ENCODE measurements around the gene TRIM26. TPM values are rescaled to one million over a fixed set of nuclear protein-coding genes. Genes with fewer than 3 reads are reported as not detected.

Gene TRIM26
- total and polyA plus RNA-seq, 2 experiments from 2014 or later: 11.0 to 38.0 TPM

DNA sequence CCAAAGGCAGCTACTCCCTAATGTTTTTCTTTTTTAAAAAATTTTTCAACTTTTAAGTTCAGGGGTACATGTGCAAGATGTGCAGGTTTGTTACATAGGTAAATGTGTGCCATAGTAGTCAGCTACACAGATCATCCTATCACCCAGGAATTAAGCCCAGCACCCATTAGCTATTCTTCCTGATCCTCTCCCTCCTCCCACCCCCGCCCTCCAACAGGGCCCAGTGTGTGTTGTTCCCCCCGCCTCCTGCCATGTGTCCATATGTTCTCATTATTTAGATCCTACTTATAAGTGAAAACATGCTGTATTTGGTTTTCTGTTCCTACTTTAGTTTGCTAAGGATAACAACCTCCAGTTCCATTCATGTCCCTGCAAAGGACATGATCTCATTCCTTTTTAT, 37.4 kb downstream of the TRIM26 start (continued):
- TF ChIP-seq, protein P1, sequence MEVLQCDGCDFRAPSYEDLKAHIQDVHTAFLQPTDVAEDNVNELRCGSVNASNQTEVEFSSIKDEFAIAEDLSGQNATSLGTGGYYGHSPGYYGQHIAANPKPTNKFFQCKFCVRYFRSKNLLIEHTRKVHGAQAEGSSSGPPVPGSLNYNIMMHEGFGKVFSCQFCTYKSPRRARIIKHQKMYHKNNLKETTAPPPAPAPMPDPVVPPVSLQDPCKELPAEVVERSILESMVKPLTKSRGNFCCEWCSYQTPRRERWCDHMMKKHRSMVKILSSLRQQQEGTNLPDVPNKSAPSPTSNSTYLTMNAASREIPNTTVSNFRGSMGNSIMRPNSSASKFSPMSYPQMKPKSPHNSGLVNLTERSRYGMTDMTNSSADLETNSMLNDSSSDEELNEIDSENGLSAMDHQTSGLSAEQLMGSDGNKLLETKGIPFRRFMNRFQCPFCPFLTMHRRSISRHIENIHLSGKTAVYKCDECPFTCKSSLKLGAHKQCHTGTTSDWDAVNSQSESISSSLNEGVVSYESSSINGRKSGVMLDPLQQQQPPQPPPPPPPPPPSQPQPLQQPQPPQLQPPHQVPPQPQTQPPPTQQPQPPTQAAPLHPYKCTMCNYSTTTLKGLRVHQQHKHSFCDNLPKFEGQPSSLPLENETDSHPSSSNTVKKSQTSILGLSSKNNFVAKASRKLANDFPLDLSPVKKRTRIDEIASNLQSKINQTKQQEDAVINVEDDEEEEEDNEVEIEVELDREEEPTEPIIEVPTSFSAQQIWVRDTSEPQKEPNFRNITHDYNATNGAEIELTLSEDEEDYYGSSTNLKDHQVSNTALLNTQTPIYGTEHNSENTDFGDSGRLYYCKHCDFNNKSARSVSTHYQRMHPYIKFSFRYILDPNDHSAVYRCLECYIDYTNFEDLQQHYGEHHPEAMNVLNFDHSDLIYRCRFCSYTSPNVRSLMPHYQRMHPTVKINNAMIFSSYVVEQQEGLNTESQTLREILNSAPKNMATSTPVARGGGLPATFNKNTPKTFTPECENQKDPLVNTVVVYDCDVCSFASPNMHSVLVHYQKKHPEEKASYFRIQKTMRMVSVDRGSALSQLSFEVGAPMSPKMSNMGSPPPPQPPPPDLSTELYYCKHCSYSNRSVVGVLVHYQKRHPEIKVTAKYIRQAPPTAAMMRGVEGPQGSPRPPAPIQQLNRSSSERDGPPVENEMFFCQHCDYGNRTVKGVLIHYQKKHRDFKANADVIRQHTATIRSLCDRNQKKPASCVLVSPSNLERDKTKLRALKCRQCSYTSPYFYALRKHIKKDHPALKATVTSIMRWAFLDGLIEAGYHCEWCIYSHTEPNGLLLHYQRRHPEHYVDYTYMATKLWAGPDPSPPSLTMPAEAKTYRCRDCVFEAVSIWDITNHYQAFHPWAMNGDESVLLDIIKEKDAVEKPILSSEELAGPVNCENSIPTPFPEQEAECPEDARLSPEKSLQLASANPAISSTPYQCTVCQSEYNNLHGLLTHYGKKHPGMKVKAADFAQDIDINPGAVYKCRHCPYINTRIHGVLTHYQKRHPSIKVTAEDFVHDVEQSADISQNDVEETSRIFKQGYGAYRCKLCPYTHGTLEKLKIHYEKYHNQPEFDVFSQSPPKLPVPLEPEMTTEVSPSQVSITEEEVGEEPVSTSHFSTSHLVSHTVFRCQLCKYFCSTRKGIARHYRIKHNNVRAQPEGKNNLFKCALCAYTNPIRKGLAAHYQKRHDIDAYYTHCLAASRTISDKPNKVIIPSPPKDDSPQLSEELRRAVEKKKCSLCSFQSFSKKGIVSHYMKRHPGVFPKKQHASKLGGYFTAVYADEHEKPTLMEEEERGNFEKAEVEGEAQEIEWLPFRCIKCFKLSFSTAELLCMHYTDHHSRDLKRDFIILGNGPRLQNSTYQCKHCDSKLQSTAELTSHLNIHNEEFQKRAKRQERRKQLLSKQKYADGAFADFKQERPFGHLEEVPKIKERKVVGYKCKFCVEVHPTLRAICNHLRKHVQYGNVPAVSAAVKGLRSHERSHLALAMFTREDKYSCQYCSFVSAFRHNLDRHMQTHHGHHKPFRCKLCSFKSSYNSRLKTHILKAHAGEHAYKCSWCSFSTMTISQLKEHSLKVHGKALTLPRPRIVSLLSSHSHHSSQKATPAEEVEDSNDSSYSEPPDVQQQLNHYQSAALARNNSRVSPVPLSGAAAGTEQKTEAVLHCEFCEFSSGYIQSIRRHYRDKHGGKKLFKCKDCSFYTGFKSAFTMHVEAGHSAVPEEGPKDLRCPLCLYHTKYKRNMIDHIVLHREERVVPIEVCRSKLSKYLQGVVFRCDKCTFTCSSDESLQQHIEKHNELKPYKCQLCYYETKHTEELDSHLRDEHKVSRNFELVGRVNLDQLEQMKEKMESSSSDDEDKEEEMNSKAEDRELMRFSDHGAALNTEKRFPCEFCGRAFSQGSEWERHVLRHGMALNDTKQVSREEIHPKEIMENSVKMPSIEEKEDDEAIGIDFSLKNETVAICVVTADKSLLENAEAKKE (CRISPR knock-in tag; IDR thresholded peaks at IDR 0.05): no peak
- TF ChIP-seq NANOG (IDR thresholded peaks at IDR 0.05; ENCODE audit: borderline replicate concordance): no peak

DNA sequence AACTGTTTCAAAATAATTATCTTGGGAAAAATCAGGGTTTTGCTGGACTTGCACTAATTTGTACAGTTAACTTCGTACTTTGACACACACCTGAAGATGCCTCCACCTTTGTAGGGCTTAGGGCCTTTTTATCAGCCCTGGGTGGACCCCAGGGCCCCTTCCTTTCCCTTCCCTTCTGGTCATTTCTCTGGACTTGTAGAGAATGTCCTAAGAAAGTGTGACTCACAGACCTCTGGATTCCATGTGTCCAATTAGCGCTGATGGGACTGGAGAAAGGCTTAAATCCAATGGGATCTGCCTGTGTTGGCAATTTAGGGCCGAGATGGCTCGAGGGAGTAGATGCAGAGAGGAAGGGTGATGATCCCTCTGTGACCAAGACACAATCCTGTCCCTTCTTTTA, 40.5 kb downstream of the TRIM26 start:
- Histone ChIP-seq H3K27me3 (ENCODE audit: insufficient read depth) (peaks cover 48% of the 10 kb centered on the region), H3K4me3 (peak overlapping the region; percentile 60), H3K4me2 (peak overlapping the region; percentile 83), H3K4me1 (ENCODE audit: insufficient read depth) (no peaks in the 10 kb centered on the region), H2AFZ (peak overlapping the region; percentile 94), H3K27ac (ENCODE audit: low read depth) (no peak overlapping the region), H3K9me2 (ENCODE audit: insufficient read depth) (no peaks in the 10 kb centered on the region), H3K79me2 (replicated peaks; ENCODE audit: insufficient read depth) (no peaks in the 10 kb centered on the region), H3K36me3 (ENCODE audit: insufficient read depth) (no peaks in the 10 kb centered on the region), H3F3A (replicated peaks; ENCODE audit: low read depth) (0 out of 2 replicates have a peak, but pooled peaks cover 4% of the 10 kb centered on the region), H4K20me1 (replicated peaks; ENCODE audit: insufficient read depth) (no peaks in the 10 kb centered on the region)
- ATAC-seq (no peak), DNase-seq (ENCODE audit: low spot score) (no peak)
- Mint-ChIP-seq H3K27me3 (ENCODE audit: insufficient read depth, low read depth, poor library complexity) (peaks cover 37% of the 10 kb centered on the region), H3K36me3 (ENCODE audit: low read depth) (no peaks in the 10 kb centered on the region), H3K27ac (no peak overlapping the region), H3K9me3 (no peaks in the 10 kb centered on the region), H3K4me3 (peak overlapping the region; percentile 69; the same call in 2 of the 3 replicates), H3K4me1 (peaks cover 12% of the 10 kb centered on the region; the same call in 2 of the 3 replicates)
- no peak for TF ChIP-seq ZNF331 (CRISPR knock-in tag; IDR thresholded peaks at IDR 0.05; ENCODE audit: low read depth)

Data from GM23338 (cell line).